Stimulated activated naive CD8-positive, alpha-beta T cell treated with anti-CD3 and anti-CD28 coated beads, Interleukin-15, amount 100 ng/mL, for 72 hours (primary cell): ENCODE data around the gene PSMC3.
A peak's percentile ranks its signal among the peaks of the same experiment; 100 is the strongest.

ENCODE experiments used
- ATAC-seq: fragments of 150-1000 bp; cut with Tn5 transposase; 2 replicates; pipeline ENCODE4 v1.10.0; 2021; ENCODE audit warnings: mild to moderate bottlenecking, moderate library complexity
- DNase-seq, 2 donors: peaks; one replicate each; pipeline ENCODE4 v3.0.0; 2021 to 2022
- H3K27ac Mint-ChIP-seq, 2 donors: one replicate each; pipeline ENCODE4 v1.8.0; 2022; ENCODE audit warnings: mild to moderate bottlenecking in 2 of 2, mixed read lengths in 2 of 2, moderate library complexity in 2 of 2
- H3K27me3 Mint-ChIP-seq: one replicate; pipeline ENCODE4 v1.8.0; 2022; ENCODE audit warnings: mixed read lengths
- H3K4me1 Mint-ChIP-seq: one replicate; pipeline ENCODE4 v1.8.0; 2022; ENCODE audit warnings: mild to moderate bottlenecking, mixed read lengths
- H3K4me3 Mint-ChIP-seq, 2 donors: one replicate each; pipeline ENCODE4 v1.8.0; 2022; ENCODE audit warnings: mild to moderate bottlenecking in 2 of 2, mixed read lengths in 2 of 2, moderate library complexity in 1 of 2
- H3K9me3 Mint-ChIP-seq, 2 donors: one replicate each; pipeline ENCODE4 v1.8.0; 2022; ENCODE audit warnings: mixed read lengths in 2 of 2

Gene PSMC3

DNA sequence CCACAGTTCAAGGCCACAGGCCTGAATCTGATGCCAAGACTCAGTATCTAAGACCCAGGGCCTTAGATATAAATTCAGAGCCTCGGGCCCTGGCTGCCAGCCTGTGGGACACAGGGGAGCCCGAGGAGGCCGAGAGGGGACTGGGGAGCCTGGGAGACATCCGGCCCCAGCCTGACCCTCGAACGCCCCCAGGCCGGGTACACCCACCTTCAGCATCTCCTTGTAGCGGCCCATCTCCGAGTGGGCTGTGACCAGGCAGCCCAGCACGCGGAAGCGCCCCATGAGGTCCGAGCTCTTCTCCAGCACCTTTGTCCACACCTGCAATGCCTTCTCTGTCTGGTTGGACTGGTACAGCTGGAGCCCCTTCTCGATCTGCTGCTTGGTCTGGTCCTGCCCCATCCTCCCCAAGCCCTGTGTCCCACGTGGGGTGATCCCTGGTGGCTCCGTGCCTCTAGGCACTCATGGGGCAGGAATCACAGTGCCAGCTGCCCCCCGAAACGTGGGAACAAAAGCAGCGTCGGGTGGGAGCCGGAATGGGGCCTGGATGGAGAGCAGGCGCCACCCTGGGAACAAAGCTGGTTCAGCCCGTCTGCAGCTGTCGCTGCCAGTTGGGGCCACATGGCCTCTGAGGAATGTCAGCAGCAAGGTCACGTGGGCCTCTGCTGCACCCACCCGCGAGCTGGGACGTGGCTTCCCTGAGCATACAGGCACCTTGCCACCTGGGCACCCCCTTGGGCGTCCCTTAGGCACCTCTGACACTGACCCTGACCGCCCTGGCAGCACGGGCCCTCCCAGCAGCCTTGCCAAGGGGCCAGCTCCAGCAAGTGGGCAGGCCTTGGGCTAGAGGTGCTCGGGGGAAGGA, 22.6 kb upstream of the PSMC3 start, which contains the start of gene RAPSN:
TSS of gene RAPSN (minus strand) at position 571 of the 862 bp plus-strand sequence. CDS start at position 399, 172 bp downstream.
- H3K27me3 Mint-ChIP-seq: no peaks in the 10 kb centered on the region
- no peak within 1 kb of the TSS for H3K27ac Mint-ChIP-seq
- peak; percentile 24 for ATAC-seq

GRCh38 chr11:47447906-47448305, 21.7 kb upstream of the PSMC3 start:
- peak; percentile 20 for ATAC-seq
- no peaks in the 10 kb centered on the region for H3K9me3 Mint-ChIP-seq
- DNase-seq: no peak
- H3K27ac Mint-ChIP-seq: peak overlapping the region in 1 of 2 donors; percentile 65
- no peak overlapping the region for H3K4me3 Mint-ChIP-seq
- no peaks in the 10 kb centered on the region for H3K4me1 Mint-ChIP-seq
- H3K27me3 Mint-ChIP-seq: no peaks in the 10 kb centered on the region

More for the DNA sequence above, 22.6 kb upstream of the PSMC3 start, which contains the start of gene RAPSN:
- no peaks in the 10 kb centered on the region for H3K9me3 Mint-ChIP-seq
- H3K4me1 Mint-ChIP-seq: no peaks in the 10 kb centered on the region
- no peak within 1 kb of the TSS for H3K4me3 Mint-ChIP-seq
- DNase-seq: no peak

GRCh38 chr11:47446833-47447232, 20.6 kb upstream of the PSMC3 start:
- no peaks in the 10 kb centered on the region for H3K4me1 Mint-ChIP-seq
- no peaks in the 10 kb centered on the region for H3K27me3 Mint-ChIP-seq
- H3K4me3 Mint-ChIP-seq: no peak overlapping the region

DNA sequence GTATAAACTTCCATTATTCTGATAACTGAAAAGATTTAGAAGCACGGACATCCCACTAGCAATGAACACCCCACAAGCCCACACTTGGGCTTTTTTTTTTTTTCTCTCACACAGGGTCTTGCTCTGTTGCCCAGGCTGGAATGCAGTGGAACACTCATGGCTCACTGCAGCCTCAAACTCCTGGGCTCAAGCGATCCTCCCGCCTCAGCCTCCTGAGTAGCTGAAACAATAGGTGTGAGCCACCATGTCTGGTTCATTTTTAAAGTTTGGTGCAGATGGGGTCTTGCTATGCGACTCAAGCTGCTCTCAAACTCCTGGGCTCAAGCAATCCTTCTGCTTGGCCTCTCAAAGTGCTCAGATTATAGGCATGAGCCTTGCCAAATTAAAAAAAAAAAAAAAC, 19.6 kb upstream of the PSMC3 start:
- Mint-ChIP-seq H3K9me3 (no peaks in the 10 kb centered on the region), H3K4me3 (no peak overlapping the region), H3K27ac (no peak overlapping the region), H3K4me1 (no peaks in the 10 kb centered on the region), H3K27me3 (no peaks in the 10 kb centered on the region)
- ATAC-seq (no peak), DNase-seq (no peak)

More at GRCh38 chr11:47446833-47447232, 20.6 kb upstream of the PSMC3 start:
- peak overlapping the region in 1 of 2 donors; percentile 36 for H3K27ac Mint-ChIP-seq
- ATAC-seq (no peak), DNase-seq (no peak)
- no peaks in the 10 kb centered on the region for H3K9me3 Mint-ChIP-seq

- H3K9me3 Mint-ChIP-seq: no peaks in the 10 kb centered on the region
- ATAC-seq: no peak
- DNase-seq: no peak
- H3K4me1 Mint-ChIP-seq: no peaks in the 10 kb centered on the region
- H3K4me3 Mint-ChIP-seq: no peak overlapping the region
- H3K27me3 Mint-ChIP-seq: no peaks in the 10 kb centered on the region
- H3K27ac Mint-ChIP-seq: no peak overlapping the region
Measured at GRCh38 chr11:47443817-47444216, 17.6 kb upstream of the PSMC3 start.

DNA sequence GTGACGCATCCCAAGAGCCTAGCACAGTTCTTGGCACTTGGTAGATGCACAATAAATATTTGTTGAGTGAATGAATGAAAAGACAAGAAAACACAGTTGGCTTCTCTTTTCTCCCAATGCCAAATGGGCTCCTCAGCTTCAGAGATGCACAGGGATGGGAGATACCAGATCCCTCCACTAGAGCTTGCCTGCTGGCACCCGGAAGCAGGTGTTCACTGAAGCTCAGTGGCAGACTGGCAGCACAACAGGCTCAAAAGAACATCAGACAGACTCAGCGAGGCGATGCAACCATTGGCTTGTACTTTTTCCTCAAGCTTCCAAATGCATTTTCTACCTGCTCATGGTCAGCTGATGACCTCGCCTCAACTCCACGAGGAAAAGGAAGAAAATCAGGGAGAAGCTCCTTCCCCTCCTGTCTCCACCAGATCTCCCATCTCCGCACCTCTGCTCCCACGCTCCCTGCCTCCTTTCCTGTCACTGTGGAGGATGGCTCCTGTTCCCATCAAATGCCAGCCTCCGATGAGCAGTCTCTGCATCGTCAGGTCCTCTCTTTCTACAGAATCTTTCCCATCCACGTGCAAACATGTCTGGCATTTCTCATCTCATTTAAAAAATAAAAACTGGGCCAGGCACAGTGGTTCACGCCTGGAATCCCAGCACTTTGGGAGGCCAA, 16.9 kb upstream of the PSMC3 start:
- ATAC-seq (no peak), DNase-seq (no peak)
- no peaks in the 10 kb centered on the region for H3K9me3 Mint-ChIP-seq
- H3K27ac Mint-ChIP-seq: no peak overlapping the region
- H3K27me3 Mint-ChIP-seq: no peaks in the 10 kb centered on the region
- H3K4me3 Mint-ChIP-seq: no peak overlapping the region
- no peaks in the 10 kb centered on the region for H3K4me1 Mint-ChIP-seq

DNA sequence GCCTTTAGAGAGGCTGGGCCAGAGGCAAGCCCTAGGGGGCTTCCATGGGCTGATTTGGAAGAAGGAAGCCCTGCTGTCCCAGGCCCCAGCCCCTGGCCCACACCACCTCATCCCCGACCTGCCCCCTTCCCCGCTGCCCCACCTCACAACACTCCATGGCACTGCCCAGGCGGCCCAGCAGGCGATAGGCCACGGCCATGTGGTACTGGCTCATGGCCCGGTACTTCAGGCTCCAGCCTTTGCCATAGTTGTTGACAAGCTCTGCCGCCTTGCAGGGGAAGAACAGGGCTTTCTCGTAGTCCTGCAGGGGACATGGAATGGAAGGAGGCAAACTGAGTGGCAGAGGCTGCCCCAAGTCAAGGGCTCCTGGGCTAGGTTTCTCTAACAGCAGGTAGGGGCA, 16.3 kb upstream of the PSMC3 start:
- no peak for DNase-seq
- Mint-ChIP-seq H3K4me1 (no peaks in the 10 kb centered on the region), H3K27me3 (no peaks in the 10 kb centered on the region), H3K4me3 (no peak overlapping the region), H3K27ac (no peak overlapping the region), H3K9me3 (no peaks in the 10 kb centered on the region)
- no peak for ATAC-seq

DNA sequence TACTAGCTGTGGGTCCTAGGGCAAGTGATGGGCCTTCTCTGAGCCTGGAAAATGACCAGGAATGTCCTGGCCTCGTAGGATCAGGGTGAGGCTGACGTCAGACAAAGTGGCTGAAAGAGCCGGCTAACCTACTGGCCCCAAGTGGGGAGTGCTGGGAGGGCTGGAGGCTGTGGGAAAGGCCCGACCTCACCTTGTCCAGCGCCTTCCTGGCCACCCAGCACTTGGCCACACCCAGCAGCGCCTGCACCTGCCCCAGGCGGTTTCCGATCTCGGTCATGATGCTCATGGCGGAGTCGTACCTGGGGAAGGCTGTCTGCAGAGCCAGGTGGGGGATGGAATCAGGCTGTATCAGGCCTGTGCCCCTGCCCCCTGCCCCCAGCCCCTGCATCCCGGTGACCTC, 15.2 kb upstream of the PSMC3 start:
- ATAC-seq: no peak
- Mint-ChIP-seq H3K9me3 (no peaks in the 10 kb centered on the region), H3K4me1 (no peaks in the 10 kb centered on the region), H3K27me3 (no peaks in the 10 kb centered on the region), H3K27ac (no peak overlapping the region), H3K4me3 (no peak overlapping the region)
- no peak for DNase-seq

DNA sequence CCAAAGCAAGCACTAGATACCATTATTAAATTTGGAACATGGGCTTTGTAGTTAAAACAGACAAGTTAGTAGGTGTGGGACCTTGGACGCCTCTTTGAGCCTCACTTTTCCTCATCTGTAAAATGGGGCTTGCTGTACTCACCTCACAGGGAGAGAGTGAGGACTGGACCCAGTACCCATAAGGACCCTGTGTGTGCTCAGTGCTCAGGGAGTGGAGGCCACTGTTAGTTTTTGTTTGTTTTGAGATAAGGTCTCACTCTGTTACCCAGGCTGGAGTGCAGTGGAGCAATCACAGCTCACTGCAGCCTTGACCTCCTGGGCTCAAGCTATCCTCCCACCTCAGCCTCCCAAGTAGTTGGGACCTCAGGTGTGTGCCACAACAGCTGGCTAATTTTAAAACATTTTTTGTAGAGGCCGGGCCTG, 13.8 kb upstream of the PSMC3 start:
- no peaks in the 10 kb centered on the region for H3K27me3 Mint-ChIP-seq
- no peaks in the 10 kb centered on the region for H3K9me3 Mint-ChIP-seq
- H3K4me1 Mint-ChIP-seq: no peaks in the 10 kb centered on the region
- H3K4me3 Mint-ChIP-seq: no peak overlapping the region
- H3K27ac Mint-ChIP-seq: no peak overlapping the region
- ATAC-seq (no peak), DNase-seq (no peak)

- no peak for ATAC-seq
- no peaks in the 10 kb centered on the region for H3K27me3 Mint-ChIP-seq
- DNase-seq: no peak
- H3K9me3 Mint-ChIP-seq: no peaks in the 10 kb centered on the region
- H3K4me3 Mint-ChIP-seq: no peak overlapping the region
- no peak overlapping the region for H3K27ac Mint-ChIP-seq
- no peaks in the 10 kb centered on the region for H3K4me1 Mint-ChIP-seq
Measured at GRCh38 chr11:47438721-47439120, 12.5 kb upstream of the PSMC3 start.

- no peaks in the 10 kb centered on the region for H3K27me3 Mint-ChIP-seq
- no peaks in the 10 kb centered on the region for H3K4me1 Mint-ChIP-seq
- no peaks in the 10 kb centered on the region for H3K9me3 Mint-ChIP-seq
- no peak for DNase-seq
- H3K4me3 Mint-ChIP-seq: no peak overlapping the region
- peak overlapping the region in 1 of 2 donors; percentile 71 for H3K27ac Mint-ChIP-seq
- ATAC-seq: no peak
Measured at GRCh38 chr11:47437746-47438418, 11.6 kb upstream of the PSMC3 start.

GRCh38 chr11:47437218-47437745, 11.0 kb upstream of the PSMC3 start:
- Mint-ChIP-seq H3K27ac (peak overlapping the region in 1 of 2 donors; percentile 12), H3K4me3 (no peak overlapping the region), H3K4me1 (no peaks in the 10 kb centered on the region), H3K27me3 (no peaks in the 10 kb centered on the region), H3K9me3 (no peaks in the 10 kb centered on the region)
- DNase-seq: no peak
- ATAC-seq: no peak

GRCh38 chr11:47436726-47437125, 10.5 kb upstream of the PSMC3 start:
- H3K4me1 Mint-ChIP-seq: no peaks in the 10 kb centered on the region
- no peak overlapping the region for H3K4me3 Mint-ChIP-seq
- no peak overlapping the region for H3K27ac Mint-ChIP-seq
- H3K9me3 Mint-ChIP-seq: no peaks in the 10 kb centered on the region
- ATAC-seq: no peak
- DNase-seq: no peak
- H3K27me3 Mint-ChIP-seq: no peaks in the 10 kb centered on the region

GRCh38 chr11:47435687-47436086, 9.4 kb upstream of the PSMC3 start:
- Mint-ChIP-seq H3K27me3 (no peaks in the 10 kb centered on the region), H3K4me1 (peaks cover under 1% of the 10 kb centered on the region), H3K4me3 (no peak overlapping the region), H3K27ac (peak overlapping the region in 1 of 2 donors; percentile 84), H3K9me3 (no peaks in the 10 kb centered on the region)
- ATAC-seq (no peak), DNase-seq (no peak)

GRCh38 chr11:47434011-47434786, 8.0 kb upstream of the PSMC3 start:
- Mint-ChIP-seq H3K9me3 (no peaks in the 10 kb centered on the region), H3K4me1 (peaks cover 6% of the 10 kb centered on the region), H3K4me3 (no peak overlapping the region), H3K27ac (no peak overlapping the region), H3K27me3 (no peaks in the 10 kb centered on the region)
- no peak for DNase-seq
- no peak for ATAC-seq
